Measurements from ENCODE around the gene MTSS2. TPM values are rescaled to one million over a fixed set of nuclear protein-coding genes. Genes with fewer than 3 reads are reported as not detected.
A peak's percentile ranks its signal among the peaks of the same experiment; 100 is the strongest.

Gene MTSS2
- total RNA-seq, 2 donors from 2014 or later = 0.70 to 1.5 TPM

- peak in 1 of 2 donors; percentile 12 for ATAC-seq
- no peak for DNase-seq (ENCODE audit: low spot score)
- peaks cover 4% of the 10 kb centered on the region for H3K36me3 Mint-ChIP-seq
- no peaks in the 10 kb centered on the region for H3K27me3 Mint-ChIP-seq
- no peak overlapping the region for H3K27ac Mint-ChIP-seq
- no peaks in the 10 kb centered on the region for H3K9me3 Mint-ChIP-seq
- H3K4me1 Mint-ChIP-seq (ENCODE audit: low read depth in 2 of 2) = no peaks in the 10 kb centered on the region
- H3K4me3 Mint-ChIP-seq = no peak overlapping the region
Measured at GRCh38 chr16:70721202-70721963, 35.5 kb upstream of the MTSS2 start.

GRCh38 chr16:70720425-70721201, 34.8 kb upstream of the MTSS2 start:
- Mint-ChIP-seq H3K4me1 (ENCODE audit: low read depth in 2 of 2) (no peaks in the 10 kb centered on the region), H3K9me3 (no peaks in the 10 kb centered on the region), H3K36me3 (peaks cover 4% of the 10 kb centered on the region), H3K27ac (peak overlapping the region in 1 of 2 donors; percentile 16), H3K4me3 (no peak overlapping the region), H3K27me3 (no peaks in the 10 kb centered on the region)
- no peak for ATAC-seq
- no peak for DNase-seq (ENCODE audit: low spot score)

GRCh38 chr16:70717065-70717464, 31.2 kb upstream of the MTSS2 start:
- no peak overlapping the region for H3K27ac Mint-ChIP-seq
- DNase-seq (ENCODE audit: low spot score) = no peak
- no peaks in the 10 kb centered on the region for H3K9me3 Mint-ChIP-seq
- H3K36me3 Mint-ChIP-seq = peaks cover 4% of the 10 kb centered on the region
- no peaks in the 10 kb centered on the region for H3K27me3 Mint-ChIP-seq
- H3K4me3 Mint-ChIP-seq = no peak overlapping the region
- no peak for ATAC-seq
- H3K4me1 Mint-ChIP-seq (ENCODE audit: low read depth in 2 of 2) = no peaks in the 10 kb centered on the region

DNA sequence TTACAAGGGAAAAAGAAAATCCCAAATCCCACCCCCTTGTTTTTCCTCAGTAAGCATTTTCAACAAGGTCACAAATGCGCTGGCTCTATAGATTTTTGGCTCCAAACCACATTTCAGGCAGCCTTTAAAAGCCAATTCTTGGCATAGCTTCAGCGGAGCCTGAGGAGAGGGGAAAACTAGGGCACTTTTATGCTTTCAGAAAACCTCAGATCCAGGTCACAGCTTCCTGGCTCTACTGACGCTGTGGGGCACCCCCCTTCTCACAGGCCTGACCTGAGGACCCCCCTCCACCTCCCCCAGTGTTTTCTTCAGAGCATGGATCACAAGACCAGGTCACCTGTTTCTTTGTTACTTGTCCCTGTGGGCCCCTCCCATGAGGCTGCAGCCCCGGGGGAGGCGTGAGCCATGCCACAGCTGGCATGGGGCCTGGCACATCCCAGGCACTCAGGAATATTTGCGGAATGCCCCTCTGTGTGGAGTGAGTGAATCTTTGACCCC, 30.1 kb upstream of the MTSS2 start:
- ATAC-seq (no peak), DNase-seq (ENCODE audit: low spot score) (no peak)
- H3K9me3 Mint-ChIP-seq = no peaks in the 10 kb centered on the region
- no peak overlapping the region for H3K4me3 Mint-ChIP-seq
- no peaks in the 10 kb centered on the region for H3K4me1 Mint-ChIP-seq (ENCODE audit: low read depth in 2 of 2)
- no peaks in the 10 kb centered on the region for H3K27me3 Mint-ChIP-seq
- H3K36me3 Mint-ChIP-seq = peaks cover 4% of the 10 kb centered on the region
- H3K27ac Mint-ChIP-seq = no peak overlapping the region

DNA sequence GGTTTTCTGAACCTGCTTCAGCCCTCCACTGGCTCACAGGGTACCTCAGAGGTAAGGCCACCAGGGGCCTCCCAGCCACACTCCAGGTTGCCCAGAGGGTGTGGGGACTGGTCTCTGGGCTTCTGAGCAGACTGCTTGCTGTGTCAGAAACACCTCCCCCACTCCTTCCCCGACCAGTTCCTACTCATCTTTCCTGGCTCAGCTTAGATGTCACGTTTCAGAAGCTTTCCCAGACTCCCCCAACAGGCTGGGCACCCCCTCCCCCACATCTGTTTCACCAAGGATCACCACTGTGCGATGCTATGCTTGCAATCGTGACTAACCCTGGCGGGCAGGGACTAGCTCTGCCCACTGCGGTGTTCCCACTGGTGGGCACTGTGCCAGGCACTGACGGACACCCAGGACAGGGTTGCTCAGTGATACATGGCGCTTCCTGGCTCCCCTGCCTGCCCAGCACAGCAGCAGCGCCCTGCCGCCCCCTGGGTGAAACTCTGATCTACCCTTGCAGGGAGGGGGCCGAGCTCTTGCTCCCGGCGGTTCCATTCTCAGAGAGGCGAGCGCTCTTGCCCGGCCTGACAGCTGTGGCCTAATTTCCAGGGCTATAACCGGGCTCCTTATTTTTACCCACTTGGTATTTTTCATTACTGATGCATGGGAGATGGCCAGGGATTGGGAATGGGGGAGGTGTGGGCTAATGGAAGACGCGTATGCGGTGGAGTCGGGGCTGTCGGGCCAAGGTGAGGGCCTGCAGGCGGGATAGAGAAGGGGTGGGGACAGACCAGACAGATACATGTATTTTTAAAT, 29.4 kb upstream of the MTSS2 start:
- Mint-ChIP-seq H3K4me1 (ENCODE audit: low read depth in 2 of 2) (no peaks in the 10 kb centered on the region), H3K27ac (no peak overlapping the region), H3K27me3 (no peaks in the 10 kb centered on the region), H3K9me3 (no peaks in the 10 kb centered on the region), H3K36me3 (peaks cover 4% of the 10 kb centered on the region), H3K4me3 (no peak overlapping the region)
- DNase-seq (ENCODE audit: low spot score) (no peak), ATAC-seq (no peak)

- H3K27me3 Mint-ChIP-seq = no peaks in the 10 kb centered on the region
- no peak overlapping the region for H3K4me3 Mint-ChIP-seq
- no peak for DNase-seq (ENCODE audit: low spot score)
- no peaks in the 10 kb centered on the region for H3K9me3 Mint-ChIP-seq
- ATAC-seq = no peak
- H3K27ac Mint-ChIP-seq = no peak overlapping the region
- H3K4me1 Mint-ChIP-seq (ENCODE audit: low read depth in 2 of 2) = no peaks in the 10 kb centered on the region
- H3K36me3 Mint-ChIP-seq = no peaks in the 10 kb centered on the region
Measured at GRCh38 chr16:70714581-70715054, 28.8 kb upstream of the MTSS2 start.

DNA sequence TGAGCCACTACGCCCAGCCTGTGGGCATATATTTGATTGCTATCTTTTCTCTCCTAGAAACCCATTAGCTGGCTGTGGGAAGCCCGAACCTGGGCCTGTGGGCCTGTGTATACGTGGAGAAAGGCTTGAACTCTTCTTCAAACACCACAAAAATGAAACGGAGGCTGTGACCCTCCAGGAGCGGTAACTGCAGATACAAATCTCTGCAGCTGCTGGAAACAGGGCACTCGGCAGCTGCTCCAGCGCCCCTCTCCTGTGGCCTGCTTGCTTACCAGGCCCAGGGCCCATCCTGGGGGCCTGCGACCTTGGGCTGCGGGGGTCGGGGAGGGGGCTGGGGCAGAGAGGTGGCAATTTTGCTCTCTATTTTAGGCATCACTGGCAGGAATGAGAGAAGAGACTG, 28.0 kb upstream of the MTSS2 start:
- H3K36me3 Mint-ChIP-seq = no peaks in the 10 kb centered on the region
- H3K27ac Mint-ChIP-seq = no peak overlapping the region
- ATAC-seq (no peak), DNase-seq (ENCODE audit: low spot score) (no peak)
- H3K9me3 Mint-ChIP-seq = no peaks in the 10 kb centered on the region
- no peaks in the 10 kb centered on the region for H3K4me1 Mint-ChIP-seq (ENCODE audit: low read depth in 2 of 2)
- no peak overlapping the region for H3K4me3 Mint-ChIP-seq
- H3K27me3 Mint-ChIP-seq = no peaks in the 10 kb centered on the region

DNA sequence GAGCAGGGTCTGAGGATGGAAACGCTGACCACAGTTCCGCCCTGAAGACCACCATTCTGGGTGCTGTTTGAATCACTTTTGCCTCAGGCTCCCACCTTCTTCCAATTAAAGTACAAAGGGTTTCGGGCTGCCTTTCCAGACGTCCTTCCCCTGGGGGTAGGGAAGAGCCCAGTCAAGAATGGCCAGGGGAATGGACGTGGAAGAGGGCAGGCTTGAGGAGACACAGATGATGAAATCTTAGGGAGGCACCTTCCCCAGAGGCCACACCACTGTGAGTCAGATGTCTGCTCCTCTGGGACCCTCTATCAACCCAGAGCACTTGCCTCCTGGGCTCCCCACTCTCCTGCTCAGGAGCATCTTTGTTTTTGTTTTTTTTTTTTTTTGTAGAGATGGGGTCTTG, 27.5 kb upstream of the MTSS2 start:
- no peak overlapping the region for H3K27ac Mint-ChIP-seq
- H3K27me3 Mint-ChIP-seq = no peaks in the 10 kb centered on the region
- H3K4me1 Mint-ChIP-seq (ENCODE audit: low read depth in 2 of 2) = no peaks in the 10 kb centered on the region
- H3K4me3 Mint-ChIP-seq = no peak overlapping the region
- H3K9me3 Mint-ChIP-seq = no peaks in the 10 kb centered on the region
- DNase-seq (ENCODE audit: low spot score) = no peak
- ATAC-seq = no peak
- H3K36me3 Mint-ChIP-seq = no peaks in the 10 kb centered on the region

- H3K27ac Mint-ChIP-seq = no peak overlapping the region
- no peak overlapping the region for H3K4me3 Mint-ChIP-seq
- H3K4me1 Mint-ChIP-seq (ENCODE audit: low read depth in 2 of 2) = no peaks in the 10 kb centered on the region
- no peaks in the 10 kb centered on the region for H3K27me3 Mint-ChIP-seq
- ATAC-seq (no peak), DNase-seq (ENCODE audit: low spot score) (no peak)
- H3K36me3 Mint-ChIP-seq = no peaks in the 10 kb centered on the region
- no peaks in the 10 kb centered on the region for H3K9me3 Mint-ChIP-seq
Measured at GRCh38 chr16:70712942-70713341, 27.1 kb upstream of the MTSS2 start.

DNA sequence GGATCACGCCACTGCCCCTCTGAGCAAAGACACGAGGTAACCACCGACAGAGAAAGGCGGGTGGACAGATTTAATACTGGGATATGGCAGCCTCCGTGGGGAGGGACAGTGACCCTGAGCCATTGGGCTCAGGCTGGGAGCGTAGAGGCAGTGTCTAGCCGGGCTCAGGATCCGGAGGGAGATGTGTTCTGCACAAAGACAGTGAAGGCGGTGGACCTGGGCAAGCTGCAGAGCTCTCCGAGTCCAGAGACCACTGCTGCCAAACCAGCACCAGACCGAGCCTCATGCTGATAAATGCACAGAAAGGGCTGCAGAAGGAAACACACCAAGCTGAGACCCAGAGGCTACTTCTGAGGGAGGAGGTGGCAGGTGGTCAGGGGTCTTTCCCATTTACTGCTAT, 26.5 kb upstream of the MTSS2 start:
- no peak overlapping the region for H3K4me3 Mint-ChIP-seq
- no peaks in the 10 kb centered on the region for H3K27me3 Mint-ChIP-seq
- ATAC-seq (no peak), DNase-seq (ENCODE audit: low spot score) (no peak)
- no peaks in the 10 kb centered on the region for H3K9me3 Mint-ChIP-seq
- no peak overlapping the region for H3K27ac Mint-ChIP-seq
- H3K36me3 Mint-ChIP-seq = no peaks in the 10 kb centered on the region
- no peaks in the 10 kb centered on the region for H3K4me1 Mint-ChIP-seq (ENCODE audit: low read depth in 2 of 2)

- H3K4me1 Mint-ChIP-seq (ENCODE audit: low read depth in 2 of 2) = no peaks in the 10 kb centered on the region
- H3K36me3 Mint-ChIP-seq = no peaks in the 10 kb centered on the region
- ATAC-seq (no peak), DNase-seq (ENCODE audit: low spot score) (no peak)
- no peak overlapping the region for H3K27ac Mint-ChIP-seq
- no peaks in the 10 kb centered on the region for H3K9me3 Mint-ChIP-seq
- H3K4me3 Mint-ChIP-seq = no peak overlapping the region
- no peaks in the 10 kb centered on the region for H3K27me3 Mint-ChIP-seq
Measured at GRCh38 chr16:70711211-70712031, 25.6 kb upstream of the MTSS2 start.

DNA sequence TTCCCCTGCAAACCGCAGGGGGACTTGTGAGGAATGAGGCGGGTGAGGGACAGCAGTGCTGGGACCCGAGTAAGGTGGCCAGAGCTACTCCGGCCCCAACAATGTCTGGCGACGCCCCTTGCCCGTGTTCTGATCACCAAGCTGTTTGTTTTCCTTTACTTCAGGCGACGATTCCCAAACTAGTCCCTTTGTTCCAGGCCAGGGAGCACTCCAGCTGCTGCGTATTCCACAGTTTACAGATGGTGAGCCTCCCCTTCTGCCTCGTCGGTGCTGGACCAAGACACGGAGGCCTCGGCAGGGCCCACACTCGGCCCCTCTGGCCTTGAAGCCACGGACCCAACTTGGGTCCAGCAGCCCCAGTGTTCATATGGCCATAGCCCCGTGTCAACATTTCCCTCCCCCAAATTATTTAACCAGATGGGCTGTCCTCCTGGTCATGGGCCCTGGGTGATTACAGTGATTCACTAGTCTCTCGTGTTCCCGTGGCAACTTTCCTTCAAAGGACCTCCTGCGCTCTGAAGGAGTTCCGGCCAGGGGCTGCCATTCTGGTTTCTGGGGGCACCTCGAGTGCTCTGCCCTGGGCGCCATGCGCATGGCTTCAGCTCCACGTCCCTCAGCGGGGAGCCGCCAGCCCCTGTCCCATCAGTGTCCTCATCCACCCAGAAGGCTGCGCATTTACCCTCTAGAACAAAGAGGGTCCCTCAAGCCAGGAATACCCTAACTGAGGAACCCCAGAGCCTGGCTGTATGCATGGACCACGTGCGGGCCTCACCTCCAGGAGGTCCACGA, 24.8 kb upstream of the MTSS2 start:
- no peak for DNase-seq (ENCODE audit: low spot score)
- no peaks in the 10 kb centered on the region for H3K4me1 Mint-ChIP-seq (ENCODE audit: low read depth in 2 of 2)
- H3K4me3 Mint-ChIP-seq = no peak overlapping the region
- H3K36me3 Mint-ChIP-seq = no peaks in the 10 kb centered on the region
- H3K27me3 Mint-ChIP-seq = no peaks in the 10 kb centered on the region
- no peak overlapping the region for H3K27ac Mint-ChIP-seq
- no peak for ATAC-seq
- no peaks in the 10 kb centered on the region for H3K9me3 Mint-ChIP-seq

Data from natural killer cell treated with Interleukin-12 subunit alpha and Interleukin-12 subunit beta and Interleukin-15 and Interleukin-18, amount 100 ng/mL, for 72 hours (primary cell).